IMR-90 (cell line): ENCODE data around the gene SDK1. TPM values are rescaled to one million over a fixed set of nuclear protein-coding genes. Genes with fewer than 3 reads are reported as not detected.

Experiments used
- ATAC-seq: fragments of 200-7000 bp; cut with Tn5 transposase; 2 replicates; pipeline ENCODE4 v1.9.1; 2020; ENCODE audit warnings: low read depth, mild to moderate bottlenecking, moderate library complexity
- BruUV-seq: library from RNA; stranded (reverse); fragments of 400-500 nt; replicated peaks from 2 replicates; lab custom pipeline; 2021; lab: Mats Ljungman, UMichigan
- CTCF ChIA-PET: fragments of 300-600 bp; formaldehyde crosslinking; extraction: SDS; loops from one replicate; lab custom pipeline; 2021; ENCODE audit warnings: antibody characterized with exemption; lab: Yijun Ruan, JAX
- POLR2A ChIA-PET: fragments of 300-600 bp; sonication (Branson Sonifier 250); formaldehyde crosslinking; loops from one replicate; lab custom pipeline; 2022; ENCODE audit warnings: antibody characterized with exemption; ENCODE audit not compliant: unreplicated experiment; lab: Charles Lee
- DNase-seq: peaks from one replicate; pipeline ENCODE4 v3.0.0; 2013
- H2AFZ ChIP-seq: replicated peaks from 2 replicates; pipeline ENCODE3; 2013; ENCODE audit warnings: low read length, mild to moderate bottlenecking; ENCODE audit not compliant: poor library complexity
- H2AK5ac ChIP-seq: 2 replicates; pipeline ENCODE4 v1.6.1; 2013; ENCODE audit warnings: low read depth, low read length, inconsistent platforms
- H2AK9ac ChIP-seq: replicated peaks from 2 replicates; pipeline ENCODE3; 2013; ENCODE audit warnings: mild to moderate bottlenecking, low read depth, low read length, moderate library complexity; ENCODE audit not compliant: poor library complexity
- H2BK120ac ChIP-seq: 2 replicates; pipeline ENCODE4 v1.6.1; 2013; ENCODE audit warnings: low read depth, low read length, inconsistent platforms
- H2BK15ac ChIP-seq: 3 replicates; pipeline ENCODE4 v1.6.1; 2013; ENCODE audit warnings: low read depth, low read length, inconsistent platforms
- H2BK20ac ChIP-seq: 2 replicates; pipeline ENCODE4 v1.6.1; 2013; ENCODE audit warnings: low read depth, mild to moderate bottlenecking, inconsistent platforms, low read length, moderate library complexity
- H2BK5ac ChIP-seq: 2 replicates; pipeline ENCODE4 v1.6.1; 2013; ENCODE audit warnings: mild to moderate bottlenecking, low read depth, low read length, inconsistent platforms; ENCODE audit not compliant: poor library complexity, severe bottlenecking
- H3K14ac ChIP-seq: replicated peaks from 2 replicates; pipeline ENCODE4 v1.6.1; 2013; ENCODE audit warnings: low read depth, low read length, inconsistent platforms
- H3K18ac ChIP-seq: 2 replicates; pipeline ENCODE4 v1.6.1; 2013; ENCODE audit warnings: low read depth, low read length, control low read depth
- H3K23ac ChIP-seq: 2 replicates; pipeline ENCODE4 v1.6.1; 2013; ENCODE audit warnings: low read depth, low read length, inconsistent platforms
- H3K27ac ChIP-seq: 2 replicates; pipeline ENCODE4 v1.5.1; 2013; ENCODE audit warnings: mild to moderate bottlenecking, control low read depth, low read length; ENCODE audit not compliant: insufficient read depth
- H3K27me3 ChIP-seq: 2 replicates; pipeline ENCODE4 v1.6.1; 2013; ENCODE audit warnings: low read length; ENCODE audit not compliant: control insufficient read depth, insufficient read depth
- H3K36me3 ChIP-seq: 2 replicates; pipeline ENCODE4 v1.6.1; 2013; ENCODE audit warnings: low read length, mixed read lengths; ENCODE audit not compliant: control insufficient read depth, insufficient read depth
- H3K4ac ChIP-seq: 2 replicates; pipeline ENCODE4 v1.6.1; 2013; ENCODE audit warnings: low read depth, low read length, inconsistent platforms
- H3K4me1 ChIP-seq: 2 replicates; pipeline ENCODE4 v1.6.1; 2013; ENCODE audit warnings: low read length, mixed read lengths; ENCODE audit not compliant: control insufficient read depth, insufficient read depth
- H3K4me2 ChIP-seq: 2 replicates; pipeline ENCODE4 v1.6.1; 2013; ENCODE audit warnings: low read depth, mild to moderate bottlenecking, control low read depth, low read length, moderate library complexity
- H3K4me3 ChIP-seq: 2 replicates; pipeline ENCODE4 v1.5.1; 2013; ENCODE audit warnings: low read depth, mild to moderate bottlenecking, control low read depth, low read length, moderate library complexity; ENCODE audit not compliant: insufficient read depth
- H3K56ac ChIP-seq: 2 replicates; pipeline ENCODE4 v1.6.1; 2013; ENCODE audit warnings: low read length, inconsistent platforms; ENCODE audit not compliant: insufficient read depth; ENCODE audit errors: extremely low read depth
- H3K79me1 ChIP-seq, 2 experiments: 2 replicates each; pipeline ENCODE4 v1.6.1; 2013; ENCODE audit warnings: low read length in 2 of 2, inconsistent platforms in 1 of 2, low read depth in 1 of 2
- H3K9ac ChIP-seq: 2 replicates; pipeline ENCODE4 v1.6.1; 2013; ENCODE audit warnings: low read depth, low read length, control low read depth
- H3K9me1 ChIP-seq: 2 replicates; pipeline ENCODE4 v1.6.1; 2013; ENCODE audit warnings: low read length, inconsistent platforms; ENCODE audit not compliant: insufficient read depth
- H3K9me3 ChIP-seq: 2 replicates; pipeline ENCODE4 v1.6.1; 2013; ENCODE audit warnings: low read length; ENCODE audit not compliant: control insufficient read depth, insufficient read depth
- H4K20me1 ChIP-seq: 2 replicates; pipeline ENCODE4 v1.6.1; 2013; ENCODE audit warnings: low read length, inconsistent platforms; ENCODE audit not compliant: insufficient read depth
- H4K5ac ChIP-seq: 2 replicates; pipeline ENCODE4 v1.6.1; 2013; ENCODE audit warnings: mild to moderate bottlenecking, low read depth, low read length, control low read depth
- H4K8ac ChIP-seq, 2 experiments: 2 replicates each; pipeline ENCODE4 v1.6.1; 2013; ENCODE audit warnings: low read depth in 2 of 2, low read length in 2 of 2, control low read depth in 1 of 2, inconsistent platforms in 1 of 2
- H4K91ac ChIP-seq: 2 replicates; pipeline ENCODE4 v1.6.1; 2013; ENCODE audit warnings: low read depth, low read length, inconsistent platforms; ENCODE audit not compliant: insufficient read depth
- CEBPB ChIP-seq: IDR thresholded peaks from 2 replicates; pipeline ENCODE4 v1.6.1; 2012; ENCODE audit warnings: low read depth, low read length, improper control_type of control experiment
- CTCF ChIP-seq: conservative IDR thresholded peaks from 2 replicates; pipeline ENCODE4 v1.5.1; 2012; ENCODE audit warnings: mild to moderate bottlenecking, low read depth, low read length, improper control_type of control experiment
- MAZ ChIP-seq: IDR thresholded peaks from 2 replicates; pipeline ENCODE4 v1.6.1; 2012; ENCODE audit warnings: low read depth, mild to moderate bottlenecking, low read length, improper control_type of control experiment, moderate library complexity, borderline replicate concordance
- POLR2A ChIP-seq: IDR thresholded peaks from 2 replicates; pipeline ENCODE4 v1.6.1; 2012; ENCODE audit warnings: mild to moderate bottlenecking, low read depth, low read length
- WGBS, 2 experiments: methylation state at CpG; one replicate each; pipeline versions ENCODE4 v1.1.5 to v1.1.7; 2013; ENCODE audit warnings: missing lambda C conversion rate in 2 of 2; ENCODE audit not compliant: insufficient read length in 1 of 2; ENCODE audit errors: extremely low coverage in 2 of 2; 5-methylcytosine and 5-hydroxymethylcytosine counted together
- dilution Hi-C: fragments of 300-500 bp; cut with HindIII; formaldehyde crosslinking; loops from one replicate; pipeline ENCODE4 v1.14.3; 2018; ENCODE audit warnings: low sequenced_read_pairs; ENCODE audit not compliant: unreplicated experiment
- in situ Hi-C: fragments of 300-500 bp; cut with MboI; formaldehyde crosslinking; loops from 3 replicates; pipeline ENCODE4 v1.14.3; 2019; ENCODE audit warnings: low sequenced_read_pairs, inconsistent platforms, mixed read lengths
- intact Hi-C: fragments of 100-400 bp; cut with micrococcal nuclease; formaldehyde crosslinking; loops from 2 replicates; pipeline ENCODE4 v1.10.0; 2022
- polyA plus RNA-seq, 3 experiments: library from polyadenylated mRNA; depleted of rRNA; stranded (reverse); fragments of >200 nt; gene quantifications; 2 replicates each; pipeline ENCODE4 v1.2.3, GENCODE V29; 2012; ENCODE audit warnings: low replicate concordance in 1 of 3
- total RNA-seq: library from RNA; depleted of rRNA; stranded (reverse); fragments of >200 nt; gene quantifications from 2 replicates; pipeline ENCODE4 v1.2.3, GENCODE V29; 2012

Gene SDK1
- total and polyA plus RNA-seq, 2 of the 4 experiments (the other 2 are of a cell fraction), result 1.5 to 1.6 TPM

GRCh38 chr7:3787717-3788264 is 486.7 kb downstream of the SDK1 start:
- ATAC-seq (no peak), DNase-seq (no peak)
- intact Hi-C loops, result no loop called here
- H3K18ac ChIP-seq, result no peak overlapping the region
- H4K5ac ChIP-seq, result no peak overlapping the region
- H3K4me3 ChIP-seq, result no peak overlapping the region
- no peak overlapping the region for H3K4me2 ChIP-seq
- H3K14ac ChIP-seq, result no peak overlapping the region
- ChIA-PET CTCF (no interaction called here), POLR2A (no interaction called here)
- WGBS, 2 experiments, result 32% methylated on average over 9 of the region's 15 CpGs; no CpG with 5 or more reads in 1 of the 2 experiments
- H3K23ac ChIP-seq, result no peak overlapping the region
- H2BK20ac ChIP-seq, result no peak overlapping the region
- no peaks in the 10 kb centered on the region for H4K20me1 ChIP-seq
- no peaks in the 10 kb centered on the region for H3K9me1 ChIP-seq
- H3K9me3 ChIP-seq, result peaks cover 4% of the 10 kb centered on the region; the same call in 1 of the 2 replicates
- dilution Hi-C loops, result no loop called here
- no peaks in the 10 kb centered on the region for H3K4me1 ChIP-seq
- no peak overlapping the region for H3K56ac ChIP-seq
- in situ Hi-C loops, result no loop called here
- no peak overlapping the region for H2BK5ac ChIP-seq
- no peaks in the 10 kb centered on the region; the same call in 1 of the 2 replicates for H3K27me3 ChIP-seq
- H3K4ac ChIP-seq, result no peak overlapping the region
- no peak overlapping the region for H2AFZ ChIP-seq
- no peak overlapping the region for H2AK9ac ChIP-seq
- no peak overlapping the region for H3K27ac ChIP-seq
- no peak overlapping the region for H2BK15ac ChIP-seq
- no peak for TF ChIP-seq CTCF
- TF ChIP-seq POLR2A, result no peak
- TF ChIP-seq MAZ, result no peak
- TF ChIP-seq CEBPB, result no peak
- no peak overlapping the region for H2BK120ac ChIP-seq
- no peak overlapping the region for H2AK5ac ChIP-seq
- BruUV-seq, result no TSS peak
- no peak overlapping the region for H3K9ac ChIP-seq
- no peak overlapping the region for H4K8ac ChIP-seq
- H4K91ac ChIP-seq, result no peak overlapping the region
- no peaks in the 10 kb centered on the region for H3K79me1 ChIP-seq
- H3K36me3 ChIP-seq, result no peaks in the 10 kb centered on the region
